Gastroesophageal sphincter (tissue), 3 donors: ENCODE results near the gene PDLIM5.

Experiments used
- CTCF ChIP-seq, 4 experiments: fragments of 200-600 bp in 2 of 4; fragments of 450-650 bp in 2 of 4; sonication (generic) in 1 of 4; IDR thresholded peaks; one replicate each; pipeline ENCODE4 v1.5.1; 2017 to 2019; ENCODE audit warnings: antibody characterized with exemption in 4 of 4, mild to moderate bottlenecking in 2 of 4, moderate library complexity in 2 of 4
- EP300 ChIP-seq: sonication (generic); formaldehyde crosslinking; IDR thresholded peaks from one replicate; pipeline ENCODE4 v1.6.1; 2017; ENCODE audit warnings: antibody characterized with exemption, mild to moderate bottlenecking
- POLR2A ChIP-seq, 2 donors: fragments of 450-650 bp; IDR thresholded peaks; one replicate each; pipeline ENCODE4 v1.6.1; 2017; ENCODE audit warnings: antibody characterized with exemption in 2 of 2, mild to moderate bottlenecking in 2 of 2, moderate library complexity in 1 of 2
- POLR2AphosphoS5 ChIP-seq: sonication (generic); formaldehyde crosslinking; IDR thresholded peaks from one replicate; pipeline ENCODE4 v1.6.1; 2017; ENCODE audit warnings: antibody characterized with exemption

- TF ChIP-seq EP300 (no peak), CTCF (IDR thresholded peaks at IDR 0.05) (no peak), POLR2AphosphoS5 (no peak), POLR2A (IDR thresholded peaks at IDR 0.05) (no peak)
These were observed 264.0 kb downstream of the PDLIM5 start for GRCh38 chr4:94715726-94716125.
